SK-N-SH (cell line): Measurements from ENCODE around the gene CAP2. TPM values are rescaled to one million over a fixed set of nuclear protein-coding genes. Genes with fewer than 3 reads are reported as not detected.

Experiments
- CTCF ChIA-PET: fragments of 300-600, 350-600 bp; formaldehyde crosslinking; extraction: SDS; loops from one replicate; lab custom pipeline; 2021; lab: Yijun Ruan, JAX
- POLR2A ChIA-PET: fragments of 350-600 bp; sonication (Branson Sonifier 250); formaldehyde crosslinking; extraction: SDS; loops from one replicate; lab custom pipeline; 2020; ENCODE audit warnings: antibody characterized with exemption, inconsistent platforms; lab: Yijun Ruan, JAX
- DNase-seq: peaks from one replicate; pipeline ENCODE4 v3.0.0; 2012
- H2AFZ ChIP-seq: fragments of 200-600 bp; sonication (generic); 2 replicates; pipeline ENCODE4 v1.8.1; 2016; ENCODE audit warnings: antibody characterized with exemption, mild to moderate bottlenecking, low read depth
- H3F3A ChIP-seq: fragments of 200-600 bp; sonication (generic); replicated peaks from 2 replicates; pipeline ENCODE3; 2016; ENCODE audit warnings: antibody characterized with exemption, mild to moderate bottlenecking; ENCODE audit not compliant: insufficient read depth
- H3K27ac ChIP-seq, 2 experiments: fragments of 200-500 bp in 1 of 2; fragments of 200-600 bp in 1 of 2; sonication (Bioruptor generic) in 1 of 2; sonication (generic), shearing (Covaris generic) in 1 of 2; 2 replicates each; pipeline versions ENCODE4 v1.5.1 to v1.6.1; 2014 to 2016; ENCODE audit warnings: low read depth in 2 of 2, inconsistent platforms in 1 of 2, low read length in 1 of 2, mild to moderate bottlenecking in 1 of 2, mixed read lengths in 1 of 2
- H3K27me3 ChIP-seq: fragments of 200-600 bp; sonication (generic), shearing (Covaris generic); 2 replicates; pipeline ENCODE4 v1.6.1; 2016; ENCODE audit warnings: mixed run types; ENCODE audit not compliant: insufficient read depth
- H3K36me3 ChIP-seq, 2 experiments: fragments of 200-500 bp in 1 of 2; fragments of 200-600 bp in 1 of 2; sonication (Bioruptor generic) in 1 of 2; sonication (generic) in 1 of 2; replicated peaks in 1 of 2; 2 replicates each; pipeline versions ENCODE3 to v1.5.1; 2014 to 2016; ENCODE audit warnings: low read length in 1 of 2, mild to moderate bottlenecking in 1 of 2; ENCODE audit not compliant: insufficient read depth in 2 of 2, control insufficient read depth in 1 of 2
- H3K4me1 ChIP-seq, 2 experiments: fragments of 200-500 bp in 1 of 2; fragments of 200-600 bp in 1 of 2; sonication (Bioruptor generic) in 1 of 2; sonication (generic), shearing (Covaris generic) in 1 of 2; 2 replicates each; pipeline versions ENCODE4 v1.5.1 to v1.6.1; 2014 to 2016; ENCODE audit warnings: low read depth in 1 of 2, low read length in 1 of 2, mixed run types in 1 of 2; ENCODE audit not compliant: insufficient read depth in 2 of 2, control insufficient read depth in 1 of 2
- H3K4me2 ChIP-seq: fragments of 200-600 bp; sonication (generic), shearing (Covaris generic); 2 replicates; pipeline ENCODE4 v1.6.1; 2017; ENCODE audit warnings: mixed run types
- H3K4me3 ChIP-seq, 2 experiments: fragments of 200-500 bp in 1 of 2; fragments of 200-600 bp in 1 of 2; sonication (Bioruptor generic) in 1 of 2; sonication (generic), shearing (Covaris generic) in 1 of 2; 2 replicates each; pipeline versions ENCODE4 v1.5.1 to v1.8.1; 2014 to 2016; ENCODE audit warnings: low read depth in 2 of 2, inconsistent platforms in 1 of 2, low read length in 1 of 2, mild to moderate bottlenecking in 1 of 2, mixed read lengths in 1 of 2, moderate library complexity in 1 of 2
- H3K79me2 ChIP-seq: fragments of 200-600 bp; sonication (generic); 2 replicates; pipeline ENCODE4 v1.8.1; 2017; ENCODE audit warnings: mild to moderate bottlenecking; ENCODE audit not compliant: insufficient read depth
- H3K9ac ChIP-seq: fragments of 200-600 bp; sonication (generic); 2 replicates; pipeline ENCODE4 v1.6.1; 2017; ENCODE audit warnings: mixed run types
- H3K9me2 ChIP-seq: fragments of 200-600 bp; sonication (generic); 2 replicates; pipeline ENCODE4 v1.6.1; 2017; ENCODE audit warnings: mixed run types
- H3K9me3 ChIP-seq: fragments of 200-600 bp; sonication (generic); 2 replicates; pipeline ENCODE4 v1.6.1; 2017; ENCODE audit warnings: mixed run types, mild to moderate bottlenecking, moderate library complexity
- H4K20me1 ChIP-seq: fragments of 200-600 bp; sonication (generic); 2 replicates; pipeline ENCODE4 v1.6.1; 2017; ENCODE audit warnings: mild to moderate bottlenecking, mixed run types; ENCODE audit not compliant: insufficient read depth
- CHD2 ChIP-seq: fragments of 150-350 bp; IDR thresholded peaks from 2 replicates; pipeline ENCODE4 v1.6.1; 2018; ENCODE audit warnings: low read length; ENCODE audit not compliant: partially characterized antibody
- EZH2phosphoT487 ChIP-seq: fragments of 200-600 bp; sonication (generic); IDR thresholded peaks from 2 replicates; pipeline ENCODE4 v1.6.1; 2017; ENCODE audit warnings: low read depth, mixed run types, mild to moderate bottlenecking, antibody characterized with exemption, moderate library complexity, borderline replicate concordance
- FOXJ3 ChIP-seq: sonication (generic); formaldehyde crosslinking; IDR thresholded peaks from 2 replicates; pipeline ENCODE4 v1.5.1; 2020; ENCODE audit warnings: mild to moderate bottlenecking, missing genetic modification reagents
- GABPA ChIP-seq: IDR thresholded peaks from 2 replicates; pipeline ENCODE4 v1.4.0; 2012; ENCODE audit warnings: low read depth, mild to moderate bottlenecking
- GATA2 ChIP-seq: sonication (generic); formaldehyde crosslinking; IDR thresholded peaks from 2 replicates; pipeline ENCODE4 v1.5.0; 2020; ENCODE audit warnings: mild to moderate bottlenecking, missing genetic modification reagents
- MEF2A ChIP-seq: IDR thresholded peaks from 2 replicates; pipeline ENCODE4 v1.4.0; 2012; ENCODE audit warnings: low read depth, borderline replicate concordance
- POLR2AphosphoS5 ChIP-seq: IDR thresholded peaks from 2 replicates; pipeline ENCODE4 v1.6.1; 2012; ENCODE audit warnings: low read depth, low read length
- RCOR1 ChIP-seq: fragments of 150-350 bp; IDR thresholded peaks from 2 replicates; pipeline ENCODE4 v1.6.1; 2017; ENCODE audit warnings: antibody characterized with exemption, low read length
- RXRA ChIP-seq: IDR thresholded peaks from 2 replicates; pipeline ENCODE4 v1.4.0; 2012; ENCODE audit warnings: low read depth, mild to moderate bottlenecking, borderline replicate concordance
- TEAD4 ChIP-seq: IDR thresholded peaks from 2 replicates; pipeline ENCODE4 v1.4.0; 2012; ENCODE audit warnings: mild to moderate bottlenecking, borderline replicate concordance; ENCODE audit not compliant: insufficient read depth
- USF1 ChIP-seq: IDR thresholded peaks from 2 replicates; pipeline ENCODE4 v1.4.0; 2012; ENCODE audit warnings: low read depth, borderline replicate concordance
- USF2 ChIP-seq: fragments of 150-350 bp; IDR thresholded peaks from 2 replicates; pipeline ENCODE4 v1.6.1; 2017; ENCODE audit warnings: antibody characterized with exemption, low read length, low read depth, borderline replicate concordance
- WGBS: methylation state at CpG from one replicate; pipeline ENCODE4 v1.1.6; 2017; ENCODE audit warnings: low lambda C conversion rate; 5-methylcytosine and 5-hydroxymethylcytosine counted together
- polyA plus RNA-seq, 3 experiments: library from polyadenylated mRNA; depleted of rRNA; stranded (reverse); fragments of >200 nt; gene quantifications; 2 replicates each; pipeline ENCODE4 v1.2.3, GENCODE V29; 2012
- TF ChIP-seq, protein P1 (sequence below): IDR thresholded peaks from 2 replicates; pipeline ENCODE4 v1.6.1; 2012; ENCODE audit warnings: mild to moderate bottlenecking, low read depth, low read length, moderate library complexity
- TF ChIP-seq, protein P2 (sequence below): fragments of 150-350 bp; IDR thresholded peaks from 2 replicates; pipeline ENCODE4 v1.6.1; 2016; ENCODE audit warnings: mild to moderate bottlenecking, low read depth, low read length

Gene CAP2
- polyA plus RNA-seq, 1 of the 3 experiments (the other 2 are of a cell fraction) = 8.5 TPM

- no peaks in the 10 kb centered on the region for H3K36me3 ChIP-seq
- no peaks in the 10 kb centered on the region for H3K4me1 ChIP-seq
- no peak overlapping the region for H3K4me2 ChIP-seq
- CTCF ChIA-PET = no interaction called here
- TF ChIP-seq EZH2phosphoT487 (no peak), USF2 (no peak), MEF2A (no peak), GABPA (no peak), TEAD4 (no peak), RXRA (no peak), CHD2 (no peak), RCOR1 (no peak), USF1 (no peak), GATA2 (CRISPR knock-in tag) (no peak), POLR2AphosphoS5 (no peak), FOXJ3 (CRISPR knock-in tag) (no peak)
- TF ChIP-seq, protein P1, sequence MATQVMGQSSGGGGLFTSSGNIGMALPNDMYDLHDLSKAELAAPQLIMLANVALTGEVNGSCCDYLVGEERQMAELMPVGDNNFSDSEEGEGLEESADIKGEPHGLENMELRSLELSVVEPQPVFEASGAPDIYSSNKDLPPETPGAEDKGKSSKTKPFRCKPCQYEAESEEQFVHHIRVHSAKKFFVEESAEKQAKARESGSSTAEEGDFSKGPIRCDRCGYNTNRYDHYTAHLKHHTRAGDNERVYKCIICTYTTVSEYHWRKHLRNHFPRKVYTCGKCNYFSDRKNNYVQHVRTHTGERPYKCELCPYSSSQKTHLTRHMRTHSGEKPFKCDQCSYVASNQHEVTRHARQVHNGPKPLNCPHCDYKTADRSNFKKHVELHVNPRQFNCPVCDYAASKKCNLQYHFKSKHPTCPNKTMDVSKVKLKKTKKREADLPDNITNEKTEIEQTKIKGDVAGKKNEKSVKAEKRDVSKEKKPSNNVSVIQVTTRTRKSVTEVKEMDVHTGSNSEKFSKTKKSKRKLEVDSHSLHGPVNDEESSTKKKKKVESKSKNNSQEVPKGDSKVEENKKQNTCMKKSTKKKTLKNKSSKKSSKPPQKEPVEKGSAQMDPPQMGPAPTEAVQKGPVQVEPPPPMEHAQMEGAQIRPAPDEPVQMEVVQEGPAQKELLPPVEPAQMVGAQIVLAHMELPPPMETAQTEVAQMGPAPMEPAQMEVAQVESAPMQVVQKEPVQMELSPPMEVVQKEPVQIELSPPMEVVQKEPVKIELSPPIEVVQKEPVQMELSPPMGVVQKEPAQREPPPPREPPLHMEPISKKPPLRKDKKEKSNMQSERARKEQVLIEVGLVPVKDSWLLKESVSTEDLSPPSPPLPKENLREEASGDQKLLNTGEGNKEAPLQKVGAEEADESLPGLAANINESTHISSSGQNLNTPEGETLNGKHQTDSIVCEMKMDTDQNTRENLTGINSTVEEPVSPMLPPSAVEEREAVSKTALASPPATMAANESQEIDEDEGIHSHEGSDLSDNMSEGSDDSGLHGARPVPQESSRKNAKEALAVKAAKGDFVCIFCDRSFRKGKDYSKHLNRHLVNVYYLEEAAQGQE = no peak
- TF ChIP-seq, protein P2, sequence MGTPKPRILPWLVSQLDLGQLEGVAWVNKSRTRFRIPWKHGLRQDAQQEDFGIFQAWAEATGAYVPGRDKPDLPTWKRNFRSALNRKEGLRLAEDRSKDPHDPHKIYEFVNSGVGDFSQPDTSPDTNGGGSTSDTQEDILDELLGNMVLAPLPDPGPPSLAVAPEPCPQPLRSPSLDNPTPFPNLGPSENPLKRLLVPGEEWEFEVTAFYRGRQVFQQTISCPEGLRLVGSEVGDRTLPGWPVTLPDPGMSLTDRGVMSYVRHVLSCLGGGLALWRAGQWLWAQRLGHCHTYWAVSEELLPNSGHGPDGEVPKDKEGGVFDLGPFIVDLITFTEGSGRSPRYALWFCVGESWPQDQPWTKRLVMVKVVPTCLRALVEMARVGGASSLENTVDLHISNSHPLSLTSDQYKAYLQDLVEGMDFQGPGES = no peak
- TF ChIP-seq, all 33 proteins: peak for 0
- Histone ChIP-seq H3K9me3 (no peaks in the 10 kb centered on the region), H3K9ac (no peak overlapping the region), H3F3A (no peaks in the 10 kb centered on the region), H2AFZ (no peak overlapping the region), H3K27me3 (no peaks in the 10 kb centered on the region), H3K27ac (no peak overlapping the region), H3K9me2 (no peaks in the 10 kb centered on the region), H3K79me2 (no peaks in the 10 kb centered on the region), H4K20me1 (no peaks in the 10 kb centered on the region), H3K4me3 (no peak overlapping the region)
- 61% methylated on average over 2 of the region's 2 CpGs for WGBS
- POLR2A ChIA-PET = no interaction called here
- DNase-seq = no peak
These were observed 44.0 kb upstream of the CAP2 start for GRCh38 chr6:17349427-17349826.
